ENCODE measurements around the gene SLC22A23.

DNA sequence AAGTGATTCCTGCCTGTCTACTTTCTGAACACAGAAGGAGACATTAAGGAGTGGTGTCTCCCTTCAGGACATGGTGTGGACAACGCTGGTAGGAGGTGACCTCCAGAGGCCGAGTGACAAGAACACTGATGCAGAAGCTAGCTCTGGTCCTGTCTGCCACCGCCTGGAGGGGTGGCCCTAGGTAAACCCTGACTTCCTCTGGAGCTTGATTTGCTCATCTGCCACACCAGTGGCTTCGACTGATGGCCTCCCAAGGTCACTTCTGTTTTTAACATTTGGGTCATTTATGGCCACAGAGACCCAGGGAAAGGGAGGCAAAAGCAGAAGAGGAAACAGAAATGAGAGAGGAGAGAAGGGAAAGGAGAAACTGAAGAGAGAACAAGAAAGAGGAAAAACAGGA lies 49.4 kb upstream of the SLC22A23 start:
- TF ChIP-seq POLR2A (IDR thresholded peaks at IDR 0.05; ENCODE audit: low read depth) (no peak), CTCF (IDR thresholded peaks at IDR 0.05) (no peak)

Data from esophagus muscularis mucosa (tissue), 3 donors.